ENCODE measurements around the gene DUSP1.

The DUSP1 gene

DNA sequence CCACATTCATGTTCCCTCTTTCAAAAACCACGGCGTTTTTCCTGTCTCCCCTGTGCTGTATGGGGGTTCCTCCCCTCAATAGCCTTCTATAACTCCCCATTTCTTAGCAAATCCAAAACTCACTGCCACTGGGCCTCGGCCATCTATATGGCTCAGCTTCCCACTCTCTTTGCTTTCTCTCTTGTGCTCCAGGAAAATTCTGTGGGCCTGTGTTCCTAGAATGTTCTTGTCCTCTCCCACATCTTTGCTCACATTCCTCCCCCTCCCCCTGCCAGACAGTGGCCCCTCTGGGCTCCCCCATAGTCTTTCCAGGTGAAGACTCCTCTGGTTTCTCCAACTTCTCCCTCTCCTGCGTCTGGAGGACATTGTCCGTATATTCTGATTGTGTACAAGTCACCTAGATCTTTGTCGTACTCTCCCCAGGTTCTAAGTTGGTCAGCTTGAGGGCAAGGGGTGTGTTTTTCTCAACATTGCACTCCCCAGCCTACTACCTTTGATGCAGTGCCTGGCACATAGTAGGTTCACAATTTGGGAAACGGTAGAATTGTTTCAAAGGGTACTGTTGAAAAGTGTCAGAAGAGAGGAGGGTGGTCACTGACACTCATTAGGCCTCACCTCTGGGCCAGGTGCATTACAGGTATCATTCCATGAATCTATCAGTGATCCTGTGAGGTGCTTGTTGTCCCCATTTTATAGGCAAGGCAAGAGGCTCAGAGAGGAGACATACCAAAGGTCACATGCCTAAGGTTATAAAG is 3.7 kb upstream of the DUSP1 start:
- H3K27me3 ChIP-seq (ENCODE audit: insufficient read depth, low read length): peaks cover 41% of the 10 kb centered on the region
- no peak overlapping the region for H3K9ac ChIP-seq (ENCODE audit: low read depth, low read length)
- H3K9me3 ChIP-seq (ENCODE audit: insufficient read depth, low read depth, low read length): no peaks in the 10 kb centered on the region
- no peaks in the 10 kb centered on the region for H3K36me3 ChIP-seq (ENCODE audit: insufficient read depth, low read depth, low read length)
- no peak overlapping the region for H3K27ac ChIP-seq (ENCODE audit: low read length)
- no peak overlapping the region for H3K4me3 ChIP-seq (ENCODE audit: low read length)
- peaks cover 5% of the 10 kb centered on the region; the same call in 1 of the 2 replicates for H3K4me1 ChIP-seq (ENCODE audit: insufficient read depth, low read length)

DNA sequence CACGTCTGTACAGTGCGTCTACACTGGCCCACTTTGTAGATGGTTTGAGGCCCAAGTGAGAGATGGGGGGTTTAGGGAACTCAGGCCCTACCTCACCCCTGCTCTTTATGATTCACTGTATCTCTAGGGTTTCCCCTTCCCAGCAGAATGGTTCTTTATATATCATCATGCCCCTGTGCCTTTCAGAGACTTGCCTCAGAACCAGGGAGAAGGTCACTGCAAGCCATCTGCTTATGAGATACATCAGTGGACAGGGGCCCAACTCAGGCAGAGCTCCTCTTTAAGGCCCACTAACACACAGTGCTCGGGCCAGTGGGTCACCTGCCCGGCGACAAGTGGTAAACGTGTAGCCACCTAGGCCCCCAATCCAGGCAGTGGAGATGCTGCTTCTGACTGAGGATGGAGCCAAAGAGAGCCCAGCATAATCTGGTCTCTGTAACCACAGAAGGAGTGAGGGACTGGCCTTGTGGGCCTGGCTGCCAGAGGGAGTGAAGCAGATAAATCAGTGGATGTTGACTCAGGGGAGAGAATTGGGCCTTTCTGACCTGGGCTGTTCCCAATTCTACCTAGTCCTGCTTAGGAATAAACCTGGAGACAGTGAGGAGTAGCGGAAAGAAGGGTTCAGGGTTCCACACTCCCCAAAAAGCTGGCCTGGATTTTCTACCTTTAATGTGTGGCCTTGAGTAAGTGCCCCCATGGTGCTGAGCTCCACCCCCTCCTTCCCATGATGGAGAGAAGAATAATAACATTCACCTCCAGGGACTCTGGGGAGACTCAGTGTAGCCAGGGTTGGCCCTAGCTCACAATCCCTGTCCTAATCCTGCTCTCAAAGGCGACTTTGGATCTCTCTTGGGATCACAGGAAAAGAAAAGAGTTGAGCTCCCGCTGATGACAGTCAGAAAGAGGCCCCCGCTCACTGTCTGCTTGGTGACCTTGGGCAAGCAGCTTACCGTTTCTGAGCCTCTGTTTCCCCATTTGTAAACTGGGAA is 2.8 kb upstream of the DUSP1 start:
- H3K36me3 ChIP-seq (ENCODE audit: insufficient read depth, low read depth, low read length): peaks cover 8% of the 10 kb centered on the region
- H3K9me3 ChIP-seq (ENCODE audit: insufficient read depth, low read depth, low read length): no peaks in the 10 kb centered on the region
- peaks cover 14% of the 10 kb centered on the region for H3K4me1 ChIP-seq (ENCODE audit: insufficient read depth, low read length)
- H3K27ac ChIP-seq (ENCODE audit: low read length): no peak overlapping the region
- H3K4me3 ChIP-seq (ENCODE audit: low read length): no peak overlapping the region
- no peak overlapping the region for H3K9ac ChIP-seq (ENCODE audit: low read depth, low read length)
- peaks cover 47% of the 10 kb centered on the region for H3K27me3 ChIP-seq (ENCODE audit: insufficient read depth, low read length)

DNA sequence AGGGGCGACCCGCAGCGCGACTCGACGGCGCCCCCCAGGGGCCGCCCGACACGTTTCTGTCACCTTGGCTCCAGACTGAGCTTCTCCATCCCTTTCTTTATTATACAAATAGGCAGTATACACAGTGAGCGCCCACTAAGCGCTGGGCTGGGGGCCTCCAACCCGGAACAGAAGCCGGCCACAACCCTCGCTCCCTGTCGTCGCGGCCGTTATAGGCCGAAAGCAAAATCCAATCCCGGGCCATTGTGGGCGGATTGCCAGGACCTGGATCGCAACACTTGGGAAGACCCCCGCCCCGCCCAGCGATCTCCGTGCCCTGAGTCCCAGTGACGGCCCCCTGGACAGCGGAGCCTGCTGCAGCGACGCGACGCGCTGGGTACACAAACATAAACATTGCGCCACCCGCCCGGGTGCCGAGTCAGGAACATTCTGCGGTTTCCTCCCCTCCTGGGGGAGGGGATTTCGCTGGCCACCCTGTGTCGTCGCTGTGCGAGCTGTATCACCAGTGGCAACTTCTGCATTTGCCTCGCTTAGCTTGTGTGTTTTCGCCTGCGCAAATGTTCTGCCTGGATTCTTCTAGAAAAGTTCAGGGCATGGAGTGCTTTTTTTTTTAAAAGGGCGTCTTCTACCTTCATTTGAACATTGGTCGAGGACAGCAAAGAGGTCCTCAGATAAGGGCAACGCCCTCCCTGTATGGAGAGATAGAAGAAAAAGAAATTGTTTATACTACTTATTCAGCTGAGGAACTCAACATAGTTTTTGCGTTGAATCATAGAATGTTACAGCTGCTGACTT is 1.3 kb upstream of the DUSP1 start:
- Histone ChIP-seq H3K27ac (ENCODE audit: low read length) (no peak overlapping the region), H3K4me3 (ENCODE audit: low read length) (peak overlapping the region; percentile 84), H3K36me3 (ENCODE audit: insufficient read depth, low read depth, low read length) (peaks cover 23% of the 10 kb centered on the region), H3K9ac (ENCODE audit: low read depth, low read length) (peak overlapping the region; percentile 35; the same call in 1 of the 2 replicates), H3K4me1 (ENCODE audit: insufficient read depth, low read length) (peaks cover 14% of the 10 kb centered on the region), H3K9me3 (ENCODE audit: insufficient read depth, low read depth, low read length) (no peaks in the 10 kb centered on the region), H3K27me3 (ENCODE audit: insufficient read depth, low read length) (peaks cover 47% of the 10 kb centered on the region)

DNA sequence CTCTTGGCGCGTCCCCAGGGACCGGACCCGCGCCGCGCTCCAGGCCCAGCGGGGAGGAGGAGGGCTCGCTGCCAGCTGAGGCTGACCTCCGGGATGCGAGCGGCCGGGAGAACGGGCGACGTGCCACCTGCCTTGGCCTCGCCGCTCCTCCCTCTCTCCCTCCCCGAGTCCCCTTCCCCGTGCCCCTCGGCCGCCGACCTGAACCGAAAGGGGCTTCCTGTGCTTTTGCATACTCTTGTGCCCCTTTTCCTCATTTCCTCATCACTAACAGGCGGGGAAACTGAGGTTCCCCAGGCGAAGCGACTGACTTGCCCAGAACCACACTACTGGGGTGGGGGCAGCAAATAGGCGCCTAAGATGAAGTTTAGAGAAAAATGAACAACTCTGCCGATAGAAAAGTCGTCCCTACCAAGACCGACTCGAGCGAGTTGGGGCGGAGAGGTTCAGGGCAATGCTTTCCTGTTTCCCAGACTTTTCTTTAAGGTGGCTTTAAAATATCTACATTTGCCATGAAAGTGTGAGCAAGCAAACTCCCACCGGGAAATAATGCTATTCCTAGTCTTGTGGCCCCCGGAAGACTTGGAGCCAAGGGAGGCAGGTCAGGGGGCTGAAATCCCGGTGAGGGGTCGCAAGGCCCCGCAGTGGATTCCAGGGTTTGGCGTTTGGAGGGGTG is 580 bp upstream of the DUSP1 start:
- Histone ChIP-seq H3K9me3 (ENCODE audit: insufficient read depth, low read depth, low read length) (no peaks in the 10 kb centered on the region), H3K27me3 (ENCODE audit: insufficient read depth, low read length) (peaks cover 47% of the 10 kb centered on the region), H3K27ac (ENCODE audit: low read length) (no peak overlapping the region), H3K36me3 (ENCODE audit: insufficient read depth, low read depth, low read length) (peaks cover 23% of the 10 kb centered on the region), H3K4me1 (ENCODE audit: insufficient read depth, low read length) (peaks cover 14% of the 10 kb centered on the region), H3K4me3 (ENCODE audit: low read length) (peak overlapping the region; percentile 84), H3K9ac (ENCODE audit: low read depth, low read length) (peak overlapping the region; percentile 80; the same call in 1 of the 2 replicates)

DNA sequence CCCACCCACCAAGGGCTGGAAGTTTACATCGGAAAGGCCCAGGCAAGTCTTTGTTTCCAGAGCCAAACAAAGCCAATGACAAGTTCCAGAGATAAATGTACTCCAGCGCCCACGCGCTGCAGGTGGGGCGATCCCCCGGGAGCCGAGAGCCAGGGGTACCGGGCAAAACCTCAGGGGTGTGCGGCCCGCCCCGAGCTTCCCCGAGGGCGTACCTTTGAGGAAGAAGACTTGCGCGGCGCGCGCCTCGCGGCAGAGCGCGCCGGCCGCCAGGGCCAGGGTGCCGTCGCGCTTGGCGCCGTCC is 671 bp downstream of the DUSP1 start:
- H3K4me1 ChIP-seq (ENCODE audit: insufficient read depth, low read length): peaks cover 19% of the 10 kb centered on the region
- no peaks in the 10 kb centered on the region for H3K9me3 ChIP-seq (ENCODE audit: insufficient read depth, low read depth, low read length)
- H3K27me3 ChIP-seq (ENCODE audit: insufficient read depth, low read length): peaks cover 47% of the 10 kb centered on the region
- peak overlapping the region; percentile 92 for H3K9ac ChIP-seq (ENCODE audit: low read depth, low read length)
- H3K27ac ChIP-seq (ENCODE audit: low read length): no peak overlapping the region
- peak overlapping the region; percentile 84 for H3K4me3 ChIP-seq (ENCODE audit: low read length)
- peaks cover 23% of the 10 kb centered on the region for H3K36me3 ChIP-seq (ENCODE audit: insufficient read depth, low read depth, low read length)

DNA sequence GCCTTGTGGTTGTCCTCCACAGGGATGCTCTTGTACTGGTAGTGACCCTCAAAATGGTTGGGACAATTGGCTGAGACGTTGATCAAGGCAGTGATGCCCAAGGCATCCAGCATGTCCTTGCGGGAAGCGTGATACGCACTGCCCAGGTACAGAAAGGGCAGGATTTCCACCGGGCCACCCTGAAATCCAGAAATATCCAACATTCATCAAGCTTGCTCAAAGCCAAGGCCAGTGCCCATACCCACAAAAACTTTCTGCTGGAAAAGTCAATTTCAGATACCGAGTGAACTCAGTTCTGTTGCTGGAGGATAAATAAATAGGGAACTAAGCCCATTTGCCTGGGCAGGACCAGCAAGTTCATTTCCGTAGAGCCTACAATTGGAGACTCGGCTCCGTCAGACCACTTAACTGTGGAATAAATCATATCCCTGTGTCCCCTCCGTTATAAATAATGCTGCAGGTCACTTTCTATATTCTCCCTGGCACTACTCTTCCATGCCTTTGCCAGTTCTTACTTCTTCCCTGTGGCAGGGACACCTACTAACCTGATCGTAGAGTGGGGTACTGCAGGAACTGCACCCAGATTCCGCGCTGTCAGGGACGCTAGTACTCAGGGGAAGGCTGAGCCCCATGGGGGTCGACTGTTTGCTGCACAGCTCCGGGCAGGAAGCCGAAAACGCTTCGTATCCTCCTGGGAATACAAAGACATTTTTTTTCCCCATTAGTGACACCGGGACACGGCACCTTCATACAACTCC is 1.2 kb downstream of the DUSP1 start:
- Histone ChIP-seq H3K4me3 (ENCODE audit: low read length) (peak overlapping the region; percentile 84), H3K27ac (ENCODE audit: low read length) (no peak overlapping the region), H3K4me1 (ENCODE audit: insufficient read depth, low read length) (peaks cover 22% of the 10 kb centered on the region)

DNA sequence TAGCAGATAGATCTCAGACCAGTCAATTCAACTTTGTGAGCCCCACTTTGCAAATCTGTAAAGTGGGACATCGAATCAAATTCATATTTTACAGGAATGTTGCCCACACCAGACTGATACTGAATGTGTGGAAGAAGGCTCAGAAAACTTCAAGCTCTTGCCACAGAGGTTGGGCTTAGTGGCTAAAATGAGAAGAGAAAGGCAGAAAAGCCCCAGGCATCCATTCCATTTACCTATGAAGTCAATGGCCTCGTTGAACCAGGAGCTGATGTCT is 1.7 kb downstream of the DUSP1 start:
- Histone ChIP-seq H3K9ac (ENCODE audit: low read depth, low read length) (peak overlapping the region; percentile 92; the same call in 1 of the 2 replicates), H3K9me3 (ENCODE audit: insufficient read depth, low read depth, low read length) (no peaks in the 10 kb centered on the region), H3K4me1 (ENCODE audit: insufficient read depth, low read length) (peaks cover 24% of the 10 kb centered on the region), H3K4me3 (ENCODE audit: low read length) (peak overlapping the region; percentile 84), H3K27me3 (ENCODE audit: insufficient read depth, low read length) (peaks cover 38% of the 10 kb centered on the region), H3K36me3 (ENCODE audit: insufficient read depth, low read depth, low read length) (peaks cover 23% of the 10 kb centered on the region), H3K27ac (ENCODE audit: low read length) (no peak overlapping the region)

More for the DNA sequence above, 1.2 kb downstream of the DUSP1 start:
- H3K9me3 ChIP-seq (ENCODE audit: insufficient read depth, low read depth, low read length): no peaks in the 10 kb centered on the region
- H3K27me3 ChIP-seq (ENCODE audit: insufficient read depth, low read length): peaks cover 43% of the 10 kb centered on the region
- H3K36me3 ChIP-seq (ENCODE audit: insufficient read depth, low read depth, low read length): peaks cover 23% of the 10 kb centered on the region
- peak overlapping the region; percentile 92 for H3K9ac ChIP-seq (ENCODE audit: low read depth, low read length)

DNA sequence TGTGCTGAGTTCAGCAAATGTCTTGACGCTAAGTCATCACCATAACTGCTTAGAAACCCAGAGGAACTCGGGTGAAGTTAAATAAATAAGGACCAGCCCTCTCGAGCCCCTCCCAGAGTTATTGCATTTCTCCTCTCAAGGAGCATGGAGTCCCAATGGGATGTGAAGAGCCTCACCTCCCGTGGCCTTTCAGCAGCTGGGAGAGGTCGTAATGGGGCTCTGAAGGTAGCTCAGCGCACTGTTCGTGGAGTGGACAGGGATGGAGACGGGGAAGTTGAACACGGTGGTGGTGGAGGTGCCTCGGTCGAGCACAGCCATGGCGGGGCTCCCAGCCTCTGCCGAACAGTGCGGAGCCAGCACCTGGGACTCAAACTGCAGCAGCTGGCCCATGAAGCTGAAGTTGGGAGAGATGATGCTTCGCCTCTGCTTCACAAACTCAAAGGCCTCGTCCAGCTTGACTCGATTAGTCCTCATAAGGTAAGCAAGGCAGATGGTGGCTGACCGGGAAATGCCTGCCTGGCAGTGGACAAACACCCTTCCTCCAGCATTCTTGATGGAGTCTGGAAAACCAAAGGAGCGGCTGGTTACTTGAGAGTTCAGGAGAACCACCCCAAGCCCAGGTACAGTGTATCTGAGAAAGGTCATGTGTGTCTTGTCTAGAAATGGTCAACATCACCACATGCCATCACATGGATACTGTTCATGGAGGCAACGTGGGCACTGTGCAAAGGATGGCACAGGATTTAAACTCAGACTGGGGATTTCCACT is 2.2 kb downstream of the DUSP1 start:
- peak overlapping the region; percentile 84; the same call in 1 of the 2 replicates for H3K4me3 ChIP-seq (ENCODE audit: low read length)
- no peaks in the 10 kb centered on the region for H3K9me3 ChIP-seq (ENCODE audit: insufficient read depth, low read depth, low read length)
- no peak overlapping the region for H3K9ac ChIP-seq (ENCODE audit: low read depth, low read length)
- peaks cover 23% of the 10 kb centered on the region for H3K36me3 ChIP-seq (ENCODE audit: insufficient read depth, low read depth, low read length)
- peaks cover 33% of the 10 kb centered on the region for H3K27me3 ChIP-seq (ENCODE audit: insufficient read depth, low read length)
- no peak overlapping the region for H3K27ac ChIP-seq (ENCODE audit: low read length)
- H3K4me1 ChIP-seq (ENCODE audit: insufficient read depth, low read length): peaks cover 24% of the 10 kb centered on the region

DNA sequence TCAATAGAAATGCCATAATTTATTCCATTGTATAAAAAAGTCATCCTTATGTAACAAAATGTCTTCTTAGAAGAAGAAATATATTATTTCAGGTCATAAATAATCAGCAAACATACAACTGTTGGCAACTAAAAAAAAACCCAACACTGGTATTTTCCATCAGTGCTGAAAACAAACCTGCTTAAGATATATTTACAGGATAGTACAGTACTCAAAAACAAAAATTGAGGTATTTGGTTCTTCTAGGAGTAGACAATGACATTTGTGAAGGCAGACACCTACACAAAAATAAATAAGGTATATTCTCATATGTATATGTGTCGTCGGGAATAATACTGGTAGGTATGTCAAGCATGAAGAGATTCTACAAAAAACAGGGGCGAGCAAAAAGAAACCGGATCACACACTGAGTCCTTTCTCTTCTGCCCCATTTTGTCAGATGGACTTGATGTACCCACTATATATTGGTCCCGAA is 2.9 kb downstream of the DUSP1 start:
- Histone ChIP-seq H3K4me1 (ENCODE audit: insufficient read depth, low read length) (peaks cover 24% of the 10 kb centered on the region), H3K27ac (ENCODE audit: low read length) (no peak overlapping the region), H3K9me3 (ENCODE audit: insufficient read depth, low read depth, low read length) (no peaks in the 10 kb centered on the region), H3K4me3 (ENCODE audit: low read length) (no peak overlapping the region), H3K9ac (ENCODE audit: low read depth, low read length) (no peak overlapping the region), H3K36me3 (ENCODE audit: insufficient read depth, low read depth, low read length) (peaks cover 23% of the 10 kb centered on the region), H3K27me3 (ENCODE audit: insufficient read depth, low read length) (peaks cover 27% of the 10 kb centered on the region)

Measured in iPS-20b (cell line).